T-helper 2 cell treated with Interferon-gamma antibody and Interleukin-4, amounts not matched to agents 5 μg/mL and 100 μg/mL, for 36 hours (primary cell): ENCODE measurements around the gene TECPR2.
"Not testable (repeated sequence)": the region's sequence is repeated elsewhere in the genome, so short reads cannot be mapped to it uniquely, and the experiment has no call there.

ENCODE experiments used
- DNase-seq: peaks from one replicate; pipeline ENCODE4 v3.0.0; 2021; ENCODE audit warnings: low spot score
- H3K27ac Mint-ChIP-seq: one replicate; pipeline ENCODE4 v1.8.0; 2021; ENCODE audit warnings: mild to moderate bottlenecking, mixed read lengths
- H3K27me3 Mint-ChIP-seq: one replicate; pipeline ENCODE4 v1.8.0; 2021; ENCODE audit warnings: low read depth, mixed read lengths
- H3K36me3 Mint-ChIP-seq: one replicate; pipeline ENCODE4 v1.8.0; 2021; ENCODE audit warnings: low read depth, mixed read lengths
- H3K4me1 Mint-ChIP-seq: one replicate; pipeline ENCODE4 v1.8.0; 2021; ENCODE audit warnings: low read depth, mixed read lengths
- H3K4me3 Mint-ChIP-seq: one replicate; pipeline ENCODE4 v1.8.0; 2022; ENCODE audit warnings: mild to moderate bottlenecking, moderate library complexity, mixed read lengths
- H3K9me3 Mint-ChIP-seq: one replicate; pipeline ENCODE4 v1.8.0; 2021; ENCODE audit warnings: mixed read lengths

The TECPR2 gene

DNA sequence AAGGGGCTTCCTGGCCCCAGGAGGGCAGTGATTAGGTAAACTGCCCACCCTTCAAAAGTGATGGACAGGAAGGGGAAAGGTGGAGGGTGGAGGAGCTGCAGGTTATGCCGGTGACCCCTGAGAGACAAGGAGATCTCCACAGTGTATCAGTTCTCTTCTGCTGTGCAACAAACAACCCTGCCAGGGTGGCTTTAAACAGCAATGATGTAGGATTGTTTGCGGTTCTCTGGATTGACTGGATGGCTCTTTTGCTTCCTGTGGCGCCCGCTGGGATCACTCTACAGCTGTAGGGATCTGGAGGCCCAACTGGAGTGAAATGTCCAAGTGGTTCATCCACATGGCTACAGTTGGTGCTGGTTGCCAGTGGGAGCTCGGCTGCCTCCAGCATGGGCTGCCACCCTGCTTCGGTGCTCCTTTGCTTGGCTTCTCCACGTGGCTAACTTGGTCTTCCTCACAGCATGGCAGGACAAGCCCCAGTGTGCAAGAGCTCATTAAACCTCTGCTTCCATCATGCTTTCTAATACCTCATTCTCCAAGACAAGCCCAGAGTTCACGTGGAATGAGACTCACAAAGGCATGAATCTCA is 155.4 kb downstream of the TECPR2 start:
- Mint-ChIP-seq H3K36me3 (no peaks in the 10 kb centered on the region), H3K4me1 (peaks cover 6% of the 10 kb centered on the region), H3K9me3 (no peaks in the 10 kb centered on the region), H3K4me3 (peak overlapping the region; percentile 33), H3K27ac (no peak overlapping the region), H3K27me3 (peaks cover 5% of the 10 kb centered on the region)
- DNase-seq = no peak

DNA sequence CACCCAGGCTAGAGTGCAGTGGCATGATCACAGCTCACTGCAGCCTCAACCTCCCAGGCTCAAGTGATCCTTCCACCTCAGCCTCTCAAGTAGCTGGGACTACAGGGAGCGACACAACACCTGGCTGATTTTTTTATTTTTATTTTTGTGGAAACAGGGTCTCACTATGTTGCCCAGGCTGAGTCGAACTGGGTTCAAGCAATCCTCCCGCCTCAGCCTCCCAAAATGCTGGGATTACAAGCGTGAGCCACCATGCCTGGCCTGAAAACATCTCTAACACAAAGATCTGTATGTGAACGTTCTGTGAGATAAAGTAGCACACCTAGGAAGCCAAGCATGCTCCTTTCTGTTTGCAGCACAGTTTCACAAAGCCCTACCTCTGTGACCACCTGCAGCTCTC is 157.0 kb downstream of the TECPR2 start:
- not testable (repeated sequence) for H3K4me1 Mint-ChIP-seq, H3K27ac Mint-ChIP-seq, H3K36me3 Mint-ChIP-seq, H3K27me3 Mint-ChIP-seq, DNase-seq, H3K4me3 Mint-ChIP-seq, H3K9me3 Mint-ChIP-seq

DNA sequence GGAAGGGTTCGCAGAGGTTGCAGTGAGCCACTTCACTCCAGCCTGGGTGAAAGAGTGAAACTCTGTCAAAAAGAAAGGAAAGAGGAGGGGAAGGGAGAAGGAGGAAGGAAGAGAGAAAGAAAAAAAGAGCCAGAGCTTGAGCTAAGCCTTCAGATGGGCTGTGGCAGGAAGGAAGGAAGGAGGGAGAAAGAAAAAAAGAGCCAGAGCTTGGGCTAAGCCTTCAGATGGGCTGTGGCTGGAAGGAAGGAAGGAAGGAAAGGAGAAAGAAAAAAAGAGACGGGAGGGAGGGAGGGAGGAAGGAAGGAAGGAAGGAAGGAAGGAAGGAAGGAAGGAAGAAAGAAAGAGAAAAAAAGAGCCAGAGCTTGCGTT is 160.4 kb downstream of the TECPR2 start:
- H3K9me3 Mint-ChIP-seq = no peaks in the 10 kb centered on the region
- DNase-seq = no peak
- peaks cover 3% of the 10 kb centered on the region for H3K27me3 Mint-ChIP-seq
- peak overlapping the region; percentile 72 for H3K4me3 Mint-ChIP-seq
- no peaks in the 10 kb centered on the region for H3K36me3 Mint-ChIP-seq
- H3K27ac Mint-ChIP-seq = peak overlapping the region; percentile 80
- H3K4me1 Mint-ChIP-seq = peaks cover 17% of the 10 kb centered on the region

DNA sequence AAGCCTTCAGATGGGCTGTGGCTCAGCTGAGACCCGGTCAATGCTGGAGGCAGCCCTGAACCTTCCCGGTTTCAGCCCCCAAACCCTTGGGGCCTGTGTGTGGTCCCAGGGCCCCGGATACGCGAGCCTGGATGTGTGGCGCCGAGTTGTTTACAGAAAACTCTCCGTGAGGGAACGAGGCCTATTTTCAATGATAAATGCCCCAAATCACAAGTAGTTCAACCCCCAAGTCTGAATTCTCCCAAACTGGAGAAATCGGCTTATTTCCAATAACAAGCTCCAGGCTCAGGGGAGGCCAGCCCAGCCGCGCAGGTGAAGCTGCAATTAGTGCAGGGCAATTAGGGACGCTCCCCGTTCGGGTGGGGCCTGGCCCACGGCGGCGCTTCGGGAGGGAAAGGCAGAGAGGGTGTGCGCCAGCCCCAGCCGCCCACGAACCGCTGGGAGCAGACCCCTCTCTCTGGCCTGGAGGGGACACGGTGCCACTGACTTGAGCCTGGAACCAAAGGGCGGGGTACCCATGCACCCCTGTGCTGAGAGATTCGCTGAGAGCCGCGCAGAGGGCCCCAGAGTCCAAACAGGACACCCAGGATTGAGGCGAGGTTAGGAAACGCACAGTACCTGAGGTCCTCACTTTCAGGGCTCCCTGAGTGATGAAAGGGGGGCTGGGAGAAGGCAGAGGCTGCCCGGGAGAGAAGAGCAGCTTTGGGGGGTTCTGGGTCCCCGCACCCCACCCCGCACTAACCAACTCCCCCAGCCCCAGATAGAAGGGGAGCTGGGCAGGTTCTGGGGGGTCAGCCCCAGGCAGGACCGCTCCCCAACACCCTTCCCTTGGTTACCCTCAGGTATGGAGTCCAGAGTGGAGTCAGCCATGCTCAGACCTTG is 161.1 kb downstream of the TECPR2 start:
- Mint-ChIP-seq H3K36me3 (no peaks in the 10 kb centered on the region), H3K27ac (no peak overlapping the region), H3K27me3 (no peaks in the 10 kb centered on the region), H3K4me3 (peak overlapping the region; percentile 72), H3K4me1 (peaks cover 17% of the 10 kb centered on the region), H3K9me3 (no peaks in the 10 kb centered on the region)
- no peak for DNase-seq

DNA sequence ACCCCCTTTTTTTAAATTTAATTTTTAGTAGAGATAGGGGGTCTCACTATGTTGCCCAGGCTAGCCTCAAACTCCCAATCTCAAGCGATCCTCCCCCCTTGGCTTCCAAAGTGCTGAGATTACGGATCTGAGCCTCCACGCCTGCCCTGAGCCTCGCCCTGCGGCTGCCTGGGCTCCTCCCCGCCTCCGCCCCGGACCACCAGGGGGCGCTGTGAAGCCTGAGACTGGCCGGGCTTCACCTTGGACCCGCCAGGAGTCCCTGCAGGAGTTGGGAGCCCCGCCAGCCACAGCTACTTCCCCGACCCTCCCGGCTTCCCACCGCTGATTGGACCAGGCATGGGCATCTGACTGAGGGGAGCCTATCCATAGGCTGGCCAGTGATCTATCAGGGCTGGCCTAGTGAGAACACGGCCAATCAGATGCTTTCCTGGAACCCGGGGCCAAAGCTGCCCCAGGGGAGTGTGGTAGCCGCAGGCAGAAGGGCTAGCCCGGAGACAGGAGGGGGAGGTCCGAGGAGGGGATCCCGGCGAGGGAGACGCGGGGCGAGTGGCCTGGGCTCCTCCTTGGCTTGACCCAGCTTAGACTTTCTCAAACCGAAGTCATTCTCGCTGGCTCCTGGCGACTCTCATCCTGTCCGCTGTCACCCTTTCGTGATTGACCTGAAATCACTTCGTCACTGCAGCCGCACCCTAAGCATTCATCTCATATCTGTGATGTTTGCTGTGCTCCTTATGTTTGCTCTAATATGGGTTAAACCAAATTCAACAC is 161.9 kb downstream of the TECPR2 start:
- no peaks in the 10 kb centered on the region for H3K9me3 Mint-ChIP-seq

DNA sequence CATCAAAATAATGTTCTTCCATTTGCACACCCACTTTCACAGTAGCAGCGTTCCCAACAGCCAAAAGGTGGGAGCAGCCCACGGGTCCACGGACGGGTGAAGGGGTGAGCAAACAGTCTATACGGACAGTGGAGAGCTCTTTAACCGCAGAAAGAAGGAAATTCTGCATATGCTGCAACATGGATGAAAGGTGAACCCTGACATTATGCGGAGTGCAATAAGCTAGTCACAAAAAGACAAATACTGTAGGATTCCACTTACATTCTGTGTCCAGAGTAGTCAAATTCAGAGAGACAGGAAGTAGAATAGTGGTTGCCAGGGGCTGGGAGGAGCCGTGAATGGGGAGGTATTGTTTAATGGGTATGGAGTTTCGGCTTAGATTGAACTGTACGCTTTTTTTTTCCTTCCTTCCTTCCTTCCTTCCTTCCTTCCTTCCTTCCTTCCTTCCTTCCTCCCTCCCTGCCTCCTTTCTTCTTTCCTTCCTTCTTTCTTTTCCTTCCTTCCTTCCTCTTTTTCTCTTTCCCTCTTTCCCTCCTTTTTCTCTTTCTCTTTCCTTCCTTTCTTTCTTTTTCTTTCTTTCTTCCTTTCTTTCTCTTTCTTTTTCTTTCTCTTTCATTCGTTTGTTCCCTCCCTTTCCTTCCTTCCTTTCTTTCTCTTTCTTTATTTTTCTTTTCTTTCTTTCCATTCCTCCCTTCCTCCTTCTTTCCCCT is 162.6 kb downstream of the TECPR2 start:
- Mint-ChIP-seq H3K27me3 (no peaks in the 10 kb centered on the region), H3K4me1 (peaks cover 17% of the 10 kb centered on the region), H3K4me3 (peak overlapping the region; percentile 95), H3K9me3 (no peaks in the 10 kb centered on the region), H3K27ac (peak overlapping the region; percentile 97), H3K36me3 (no peaks in the 10 kb centered on the region)
- peak; percentile 32 for DNase-seq

More for the DNA sequence above, 161.9 kb downstream of the TECPR2 start:
- Mint-ChIP-seq H3K4me1 (peaks cover 17% of the 10 kb centered on the region), H3K36me3 (no peaks in the 10 kb centered on the region), H3K27me3 (no peaks in the 10 kb centered on the region), H3K4me3 (peak overlapping the region; percentile 95), H3K27ac (peak overlapping the region; percentile 97)
- DNase-seq = peak; percentile 97

DNA sequence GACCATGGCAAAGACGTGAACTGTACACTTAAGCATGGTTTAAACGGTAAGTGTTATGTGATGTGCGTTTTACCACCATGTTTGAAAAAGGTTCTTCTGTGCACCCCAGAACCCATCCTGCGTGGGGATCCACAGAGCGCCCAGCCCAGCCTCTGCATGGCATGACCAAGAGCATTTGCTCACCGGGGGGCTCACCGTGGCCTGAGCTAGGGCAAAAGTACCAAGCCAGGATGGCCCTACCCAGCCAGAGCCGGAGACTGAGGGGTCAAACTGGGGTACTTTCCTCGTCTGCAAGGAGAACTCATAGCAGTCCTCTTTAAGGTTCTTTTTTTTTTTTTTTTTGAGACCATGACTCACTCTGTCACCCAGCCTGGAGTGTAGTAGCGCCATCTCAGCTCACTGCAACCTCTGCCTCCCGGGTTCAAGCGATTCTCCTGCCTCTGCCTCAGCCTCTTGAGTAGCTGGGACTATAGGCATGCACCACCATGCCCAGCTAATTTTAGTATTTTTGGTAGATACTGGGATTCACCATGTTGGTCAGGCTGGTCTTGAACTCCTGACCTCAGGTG is 163.3 kb downstream of the TECPR2 start:
- peak overlapping the region; percentile 97 for H3K27ac Mint-ChIP-seq
- peak overlapping the region; percentile 95 for H3K4me3 Mint-ChIP-seq
- no peak for DNase-seq
- no peaks in the 10 kb centered on the region for H3K36me3 Mint-ChIP-seq
- no peaks in the 10 kb centered on the region for H3K27me3 Mint-ChIP-seq
- no peaks in the 10 kb centered on the region for H3K9me3 Mint-ChIP-seq
- peaks cover 20% of the 10 kb centered on the region for H3K4me1 Mint-ChIP-seq

DNA sequence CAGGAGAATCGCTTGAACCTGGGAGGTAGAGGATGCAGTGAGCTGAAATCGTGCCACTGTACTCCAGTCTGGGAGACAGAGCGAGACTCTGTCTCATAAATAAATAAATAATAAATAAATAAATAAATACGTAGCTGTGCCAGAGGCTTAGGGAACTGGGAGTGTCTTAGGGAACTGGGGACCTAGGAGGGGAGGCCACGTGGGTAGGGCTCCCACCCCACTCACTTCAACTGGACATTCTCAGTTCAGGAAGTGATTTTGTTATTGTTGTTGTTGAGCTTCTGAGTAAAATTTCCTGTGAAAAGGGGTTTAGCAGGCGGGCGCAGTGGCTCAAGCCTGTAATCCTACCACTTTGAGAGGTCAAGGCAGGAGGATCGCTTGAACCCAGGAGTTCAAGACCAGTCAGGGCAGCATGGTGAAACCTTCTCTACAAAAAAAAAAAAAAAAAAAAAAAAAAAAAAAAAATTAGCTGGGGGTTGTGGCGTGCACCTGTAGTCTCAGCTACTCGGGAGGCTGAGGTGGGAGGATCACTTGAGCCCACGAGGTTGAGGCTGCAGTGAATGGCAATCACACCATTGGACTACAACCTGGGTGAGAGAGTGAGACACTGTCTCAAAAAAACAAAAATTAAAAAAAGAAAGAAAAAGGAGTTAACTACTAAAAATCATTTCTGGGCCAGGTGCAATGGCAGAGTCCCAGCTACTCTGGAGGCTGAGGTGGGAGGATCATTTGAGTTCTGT is 165.9 kb downstream of the TECPR2 start:
- no peak overlapping the region for H3K27ac Mint-ChIP-seq
- DNase-seq = no peak
- no peaks in the 10 kb centered on the region for H3K27me3 Mint-ChIP-seq
- H3K9me3 Mint-ChIP-seq = no peaks in the 10 kb centered on the region
- H3K4me3 Mint-ChIP-seq = no peak overlapping the region
- H3K36me3 Mint-ChIP-seq = no peaks in the 10 kb centered on the region
- peaks cover 18% of the 10 kb centered on the region for H3K4me1 Mint-ChIP-seq

DNA sequence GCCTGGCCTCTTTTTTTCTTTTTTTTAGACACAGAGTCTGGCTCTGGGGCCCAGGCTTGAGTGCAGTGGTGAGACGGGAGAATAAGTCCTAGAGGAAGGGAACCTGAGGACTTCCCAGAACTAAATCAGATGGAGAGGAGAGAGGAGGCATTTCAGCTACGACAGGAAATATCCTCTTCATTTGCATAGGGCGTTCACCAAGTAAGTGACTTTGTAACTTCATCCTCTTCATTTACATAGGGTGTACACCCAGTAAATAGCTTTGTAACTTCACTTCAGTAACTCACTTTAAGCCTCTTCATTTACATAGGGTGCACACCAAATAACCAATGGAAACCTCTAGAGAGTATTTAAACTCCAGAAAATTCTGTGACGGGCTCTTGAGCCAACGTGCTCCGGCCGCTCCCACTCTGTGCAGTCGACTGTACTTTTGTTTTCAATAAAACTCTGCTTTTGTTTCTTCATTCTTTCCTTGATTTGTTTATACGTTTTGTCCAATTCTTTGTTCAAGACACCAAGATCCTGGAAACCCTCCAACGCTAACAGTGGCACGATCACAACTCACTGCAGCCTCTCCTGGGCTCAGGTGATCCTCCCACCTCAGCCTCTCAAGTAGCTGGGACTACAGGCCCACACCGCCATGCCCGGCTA is 168.2 kb downstream of the TECPR2 start:
- Mint-ChIP-seq H3K4me1 (peaks cover 6% of the 10 kb centered on the region), H3K27ac (peak overlapping the region; percentile 77), H3K4me3 (peak overlapping the region; percentile 51), H3K27me3 (no peaks in the 10 kb centered on the region), H3K36me3 (no peaks in the 10 kb centered on the region), H3K9me3 (no peaks in the 10 kb centered on the region)
- DNase-seq = no peak

DNA sequence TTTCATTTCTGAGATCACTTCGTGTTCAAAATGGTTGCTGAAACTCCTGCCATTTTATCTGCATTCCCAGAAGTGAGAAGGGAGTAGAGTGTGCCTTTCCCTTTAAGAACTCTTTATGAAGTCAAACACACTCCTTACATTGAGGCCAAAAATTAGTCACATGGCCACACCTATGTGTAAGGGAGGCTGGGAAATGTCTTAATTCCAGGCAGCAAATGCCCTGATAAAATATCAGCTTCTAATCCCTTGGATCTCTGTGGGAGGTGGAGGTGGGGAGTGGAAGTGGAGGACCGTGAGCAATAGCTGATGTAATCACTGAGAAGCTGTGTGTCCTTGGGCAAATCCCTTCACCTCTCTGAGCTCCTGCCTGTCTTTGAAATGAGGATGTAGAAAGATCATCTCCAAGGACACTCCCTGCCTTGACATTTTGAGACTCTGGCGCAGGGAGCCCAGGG is 169.5 kb downstream of the TECPR2 start:
- Mint-ChIP-seq H3K9me3 (no peaks in the 10 kb centered on the region), H3K27me3 (no peaks in the 10 kb centered on the region), H3K36me3 (no peaks in the 10 kb centered on the region), H3K27ac (no peak overlapping the region), H3K4me1 (peaks cover 5% of the 10 kb centered on the region), H3K4me3 (no peak overlapping the region)
- no peak for DNase-seq

DNA sequence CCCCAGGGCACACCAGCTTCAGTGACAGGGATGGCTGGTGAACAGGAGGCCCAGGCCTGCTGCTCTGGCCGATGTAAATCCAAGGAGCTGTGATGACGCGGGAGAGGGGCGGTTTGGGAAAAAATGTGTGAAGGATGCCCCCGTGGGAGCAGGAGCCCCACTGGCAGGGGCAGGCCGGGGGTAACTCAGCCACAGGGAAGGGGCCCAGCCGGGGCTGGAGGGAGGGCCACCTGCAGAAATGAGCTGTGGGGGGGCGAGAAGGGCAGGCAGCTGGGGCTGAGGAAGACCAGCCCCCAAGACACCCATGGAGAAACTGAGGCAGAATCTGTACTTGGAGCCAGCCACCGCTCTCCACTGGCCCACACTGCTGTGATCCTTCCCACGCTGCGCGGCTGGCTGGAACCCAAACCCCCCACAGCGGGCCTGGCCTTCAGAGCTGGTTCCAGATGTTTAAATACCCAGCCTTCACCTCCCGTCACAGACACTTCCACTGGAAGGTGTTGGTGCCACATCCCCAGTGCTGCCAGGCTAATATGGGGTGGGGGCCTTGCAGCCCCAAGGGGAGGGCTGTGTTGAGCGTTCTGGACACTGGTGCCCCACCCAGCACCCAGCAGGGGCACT is 175.3 kb downstream of the TECPR2 start:
- Mint-ChIP-seq H3K36me3 (no peaks in the 10 kb centered on the region), H3K27ac (no peak overlapping the region), H3K4me1 (no peaks in the 10 kb centered on the region), H3K9me3 (no peaks in the 10 kb centered on the region), H3K4me3 (no peak overlapping the region), H3K27me3 (peaks cover 7% of the 10 kb centered on the region)
- no peak for DNase-seq
